ENCODE data around the gene NFYA. TPM values are rescaled to one million over a fixed set of nuclear protein-coding genes. Genes with fewer than 3 reads are reported as not detected.

The NFYA gene
- total and polyA plus RNA-seq, 2 of the 13 experiments (the other 11 are each of a cell fraction or from before 2014, with no cell fraction given): 16.0 to 22.9 TPM

- TF ChIP-seq ZXDC (CRISPR knock-in tag; IDR thresholded peaks at IDR 0.05) (no peak), ZNF383 (CRISPR knock-in tag; IDR thresholded peaks at IDR 0.05; ENCODE audit: borderline replicate concordance) (no peak), ZNF496 (CRISPR knock-in tag; IDR thresholded peaks at IDR 0.05; ENCODE audit: insufficient replicate concordance) (no peak), XBP1 (CRISPR knock-in tag; IDR thresholded peaks at IDR 0.05) (no peak), KDM4B (CRISPR knock-in tag; IDR thresholded peaks at IDR 0.05) (no peak), KLF11 (CRISPR knock-in tag; IDR thresholded peaks at IDR 0.05) (no peak), ZNF160 (CRISPR knock-in tag; IDR thresholded peaks at IDR 0.05) (no peak), FOXA1 (IDR thresholded peaks at IDR 0.05) (no peak), FOXA1 (CRISPR knock-in tag; IDR thresholded peaks at IDR 0.05) (peak; percentile 33; the same call in 1 of the 2 replicates), BCL3 (CRISPR knock-in tag; IDR thresholded peaks at IDR 0.05) (no peak), FOXJ3 (CRISPR knock-in tag; IDR thresholded peaks at IDR 0.05; ENCODE audit: borderline replicate concordance) (peak; percentile 20; the same call in 1 of the 2 replicates), HHEX (CRISPR knock-in tag; IDR thresholded peaks at IDR 0.05) (no peak), NR3C1 (CRISPR knock-in tag; IDR thresholded peaks at IDR 0.05) (no peak), CBX1 (IDR thresholded peaks at IDR 0.05; ENCODE audit: low read depth) (no peak), U2AF1 (optimal IDR thresholded peaks at IDR 0.05; ENCODE audit: low read depth, low read length) (no peak), ZNF281 (CRISPR knock-in tag; IDR thresholded peaks at IDR 0.05; ENCODE audit: borderline replicate concordance) (no peak), ZNF639 (CRISPR knock-in tag; conservative IDR thresholded peaks at IDR 0.05) (no peak), ZEB1 (IDR thresholded peaks at IDR 0.05; ENCODE audit: insufficient replicate concordance, low read depth) (no peak), SRY (CRISPR knock-in tag; IDR thresholded peaks at IDR 0.05) (no peak), ZFP90 (CRISPR knock-in tag; IDR thresholded peaks at IDR 0.05; ENCODE audit: borderline replicate concordance) (peak; percentile 92), HMG20B (CRISPR knock-in tag; conservative IDR thresholded peaks at IDR 0.05) (no peak), SAP130 (CRISPR knock-in tag; IDR thresholded peaks at IDR 0.05; ENCODE audit: low read depth) (peak; percentile 30; the same call in 1 of the 2 replicates), SP4 (CRISPR knock-in tag; IDR thresholded peaks at IDR 0.05) (no peak)
Observed at GRCh38 chr6:41074692-41075436, 2.1 kb downstream of the NFYA start (continued).
